ENCODE data around the gene NUTF2.

DNA sequence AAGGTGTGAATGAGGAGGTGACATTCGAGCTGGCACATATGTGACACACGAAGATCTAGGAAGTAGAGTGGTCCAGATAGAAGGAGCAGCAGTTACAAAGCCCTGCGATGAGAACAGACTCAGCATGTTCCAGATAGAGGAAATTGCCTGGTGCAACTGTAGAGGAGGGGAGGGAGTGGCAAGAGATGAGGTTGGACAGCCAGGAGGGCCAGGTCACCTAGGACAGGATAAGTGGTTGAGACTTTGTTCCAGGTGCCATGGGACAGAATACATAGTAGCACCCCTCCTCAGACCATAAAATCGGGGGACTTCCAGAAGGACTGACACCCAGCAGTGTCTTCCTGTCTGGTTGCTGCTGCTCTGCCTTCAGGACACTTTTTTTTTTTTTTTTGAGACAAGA, 11.8 kb downstream of the NUTF2 start:
- TF ChIP-seq, protein P1, sequence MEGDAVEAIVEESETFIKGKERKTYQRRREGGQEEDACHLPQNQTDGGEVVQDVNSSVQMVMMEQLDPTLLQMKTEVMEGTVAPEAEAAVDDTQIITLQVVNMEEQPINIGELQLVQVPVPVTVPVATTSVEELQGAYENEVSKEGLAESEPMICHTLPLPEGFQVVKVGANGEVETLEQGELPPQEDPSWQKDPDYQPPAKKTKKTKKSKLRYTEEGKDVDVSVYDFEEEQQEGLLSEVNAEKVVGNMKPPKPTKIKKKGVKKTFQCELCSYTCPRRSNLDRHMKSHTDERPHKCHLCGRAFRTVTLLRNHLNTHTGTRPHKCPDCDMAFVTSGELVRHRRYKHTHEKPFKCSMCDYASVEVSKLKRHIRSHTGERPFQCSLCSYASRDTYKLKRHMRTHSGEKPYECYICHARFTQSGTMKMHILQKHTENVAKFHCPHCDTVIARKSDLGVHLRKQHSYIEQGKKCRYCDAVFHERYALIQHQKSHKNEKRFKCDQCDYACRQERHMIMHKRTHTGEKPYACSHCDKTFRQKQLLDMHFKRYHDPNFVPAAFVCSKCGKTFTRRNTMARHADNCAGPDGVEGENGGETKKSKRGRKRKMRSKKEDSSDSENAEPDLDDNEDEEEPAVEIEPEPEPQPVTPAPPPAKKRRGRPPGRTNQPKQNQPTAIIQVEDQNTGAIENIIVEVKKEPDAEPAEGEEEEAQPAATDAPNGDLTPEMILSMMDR (IDR thresholded peaks at IDR 0.05 in 4 of 5, conservative IDR thresholded peaks at IDR 0.05 in 1 of 5), result no peak
- no peak for TF ChIP-seq POLR2A (IDR thresholded peaks at IDR 0.05)
